Measurements from ENCODE around the gene FANK1.

DNA sequence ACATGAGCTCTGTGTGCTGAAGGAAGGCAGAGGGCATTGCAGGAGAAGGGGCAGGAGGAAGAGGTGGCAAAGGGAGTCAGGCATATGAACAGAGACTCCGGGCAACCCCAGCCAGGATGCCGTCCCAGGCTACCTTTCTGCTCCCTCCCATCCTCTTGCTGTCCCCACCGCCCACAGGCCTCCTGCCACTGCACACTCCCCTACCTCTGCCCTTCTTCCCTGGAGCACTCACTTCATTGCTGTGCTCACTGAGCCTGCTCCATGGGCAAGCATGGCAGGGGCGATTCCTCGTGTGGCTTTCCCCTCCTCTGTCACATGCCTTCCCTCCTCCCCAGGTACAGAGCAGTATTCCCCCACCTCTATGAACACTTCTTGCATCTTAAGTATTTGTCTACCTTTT lies 93.4 kb downstream of the FANK1 start:
- TF ChIP-seq POLR2A (IDR thresholded peaks at IDR 0.05; ENCODE audit: low read depth, low read length): no peak
- TF ChIP-seq TAF1 (IDR thresholded peaks at IDR 0.05; ENCODE audit: borderline replicate concordance, low read depth, low read length): no peak
